H9 (cell line): ENCODE data around the gene LRRC52. TPM values are rescaled to one million over a fixed set of nuclear protein-coding genes. Genes with fewer than 3 reads are reported as not detected.

ENCODE experiments used
- DNase-seq: peaks from one replicate; pipeline ENCODE4 v3.0.0-alpha.2; 2017
- H2AFZ ChIP-seq: one replicate; pipeline ENCODE4 v1.6.1; 2013; ENCODE audit warnings: mild to moderate bottlenecking, low read length, control low read depth, moderate library complexity
- H2AK5ac ChIP-seq: 2 replicates; pipeline ENCODE4 v1.6.1; 2013; ENCODE audit warnings: low read length, control low read depth, mixed read lengths; ENCODE audit not compliant: insufficient read length
- H2BK120ac ChIP-seq: one replicate; pipeline ENCODE4 v1.6.1; 2013; ENCODE audit warnings: low read depth, mild to moderate bottlenecking, low read length, control low read depth, inconsistent platforms; ENCODE audit not compliant: poor library complexity, severe bottlenecking
- H2BK12ac ChIP-seq: 2 replicates; pipeline ENCODE4 v1.6.1; 2013; ENCODE audit warnings: low read length, control low read depth, mixed read lengths, low read depth; ENCODE audit not compliant: insufficient read length
- H2BK15ac ChIP-seq: 2 replicates; pipeline ENCODE4 v1.6.1; 2013; ENCODE audit warnings: low read depth, low read length, control low read depth
- H2BK20ac ChIP-seq: one replicate; pipeline ENCODE4 v1.6.1; 2013; ENCODE audit warnings: low read depth, mild to moderate bottlenecking, low read length, control low read depth, inconsistent platforms; ENCODE audit not compliant: poor library complexity, severe bottlenecking
- H2BK5ac ChIP-seq: 2 replicates; pipeline ENCODE4 v1.6.1; 2013; ENCODE audit warnings: low read length, control low read depth, mixed read lengths; ENCODE audit not compliant: insufficient read length
- H3K14ac ChIP-seq: 2 replicates; pipeline ENCODE4 v1.6.1; 2013; ENCODE audit warnings: low read length, control low read depth; ENCODE audit not compliant: insufficient read depth
- H3K18ac ChIP-seq: 2 replicates; pipeline ENCODE4 v1.6.1; 2013; ENCODE audit warnings: low read depth, mild to moderate bottlenecking, mixed read lengths, low read length, control low read depth; ENCODE audit not compliant: insufficient read length
- H3K23ac ChIP-seq: 2 replicates; pipeline ENCODE4 v1.6.1; 2013; ENCODE audit warnings: low read length, control low read depth, mixed read lengths, low read depth; ENCODE audit not compliant: insufficient read length
- H3K23me2 ChIP-seq: 2 replicates; pipeline ENCODE4 v1.6.1; 2013; ENCODE audit warnings: low read depth, mild to moderate bottlenecking, mixed read lengths, low read length, control low read depth; ENCODE audit not compliant: insufficient read length, poor library complexity, severe bottlenecking
- H3K27ac ChIP-seq: 2 replicates; pipeline ENCODE4 v1.5.1; 2013; ENCODE audit warnings: low read length, control low read depth, mixed read lengths, low read depth; ENCODE audit not compliant: insufficient read length
- H3K27me3 ChIP-seq: 2 replicates; pipeline ENCODE4 v1.6.1; 2013; ENCODE audit warnings: low read length, control low read depth, inconsistent platforms; ENCODE audit not compliant: insufficient read depth
- H3K4ac ChIP-seq: 2 replicates; pipeline ENCODE4 v1.6.1; 2013; ENCODE audit warnings: low read depth, mild to moderate bottlenecking, control low read depth, inconsistent platforms, low read length, moderate library complexity
- H3K4me1 ChIP-seq: 2 replicates; pipeline ENCODE4 v1.6.1; 2013; ENCODE audit warnings: low read length, control low read depth, inconsistent platforms; ENCODE audit not compliant: insufficient read depth
- H3K4me2 ChIP-seq: 2 replicates; pipeline ENCODE4 v1.6.1; 2013; ENCODE audit warnings: low read length, control low read depth, mixed read lengths; ENCODE audit not compliant: insufficient read length, insufficient read depth
- H3K56ac ChIP-seq: 2 replicates; pipeline ENCODE4 v1.6.1; 2013; ENCODE audit warnings: low read depth, mild to moderate bottlenecking, mixed read lengths, low read length, control low read depth; ENCODE audit not compliant: insufficient read length
- H3K79me1 ChIP-seq: 2 replicates; pipeline ENCODE4 v1.6.1; 2013; ENCODE audit warnings: low read depth, mild to moderate bottlenecking, moderate library complexity, low read length, control low read depth, inconsistent platforms; ENCODE audit not compliant: insufficient read depth, poor library complexity, severe bottlenecking
- H3K79me2 ChIP-seq: 2 replicates; pipeline ENCODE4 v1.6.1; 2013; ENCODE audit warnings: low read length, control low read depth, inconsistent platforms; ENCODE audit not compliant: insufficient read depth
- H3K9ac ChIP-seq: 2 replicates; pipeline ENCODE4 v1.6.1; 2013; ENCODE audit warnings: low read length, control low read depth, mixed read lengths; ENCODE audit not compliant: insufficient read length; ENCODE audit errors: extremely low read depth
- H3K9me3 ChIP-seq: one replicate; pipeline ENCODE4 v1.6.1; 2013; ENCODE audit warnings: low read depth, low read length, inconsistent platforms; ENCODE audit not compliant: control insufficient read depth
- H3T11ph ChIP-seq: one replicate; pipeline ENCODE4 v1.6.1; 2013; ENCODE audit warnings: mild to moderate bottlenecking, low read length, control low read depth, inconsistent platforms
- H4K20me1 ChIP-seq: one replicate; pipeline ENCODE4 v1.6.1; 2013; ENCODE audit not compliant: control insufficient read depth, insufficient read length, insufficient read depth
- H4K5ac ChIP-seq: 2 replicates; pipeline ENCODE4 v1.6.1; 2013; ENCODE audit warnings: low read depth, mild to moderate bottlenecking, mixed read lengths, low read length, control low read depth; ENCODE audit not compliant: insufficient read length
- H4K8ac ChIP-seq: replicated peaks from 2 replicates; pipeline ENCODE4 v1.6.1; 2013; ENCODE audit warnings: low read length, control low read depth, mixed read lengths, low read depth; ENCODE audit not compliant: insufficient read length
- H4K91ac ChIP-seq: 2 replicates; pipeline ENCODE4 v1.6.1; 2013; ENCODE audit warnings: low read depth, mild to moderate bottlenecking, moderate library complexity, mixed read lengths, low read length, control low read depth; ENCODE audit not compliant: insufficient read length
- H3K27ac Mint-ChIP-seq, 3 experiments: 2 replicates in 2 of 3; 3 replicates in 1 of 3; pipeline ENCODE4 v1.8.0; 2020 to 2021; ENCODE audit warnings: mixed read lengths in 3 of 3, mild to moderate bottlenecking in 1 of 3, moderate library complexity in 1 of 3
- H3K27me3 Mint-ChIP-seq: 2 replicates; pipeline ENCODE4 v1.8.0; 2021; ENCODE audit warnings: low read depth, mild to moderate bottlenecking, moderate library complexity, mixed read lengths
- H3K36me3 Mint-ChIP-seq, 3 experiments: 2 replicates in 2 of 3; 3 replicates in 1 of 3; pipeline ENCODE4 v1.8.0; 2020 to 2021; ENCODE audit warnings: low read depth in 3 of 3, mixed read lengths in 3 of 3; ENCODE audit not compliant: insufficient read depth in 1 of 3
- H3K4me1 Mint-ChIP-seq, 2 experiments: 2 replicates each; pipeline ENCODE4 v1.8.0; 2020; ENCODE audit warnings: mixed read lengths in 2 of 2
- H3K4me3 Mint-ChIP-seq, 2 experiments: 2 replicates in 1 of 2; 3 replicates in 1 of 2; pipeline ENCODE4 v1.8.0; 2020 to 2021; ENCODE audit warnings: mild to moderate bottlenecking in 2 of 2, mixed read lengths in 2 of 2, moderate library complexity in 1 of 2
- H3K9me3 Mint-ChIP-seq, 2 experiments: 2 replicates in 1 of 2; 3 replicates in 1 of 2; pipeline ENCODE4 v1.8.0; 2020; ENCODE audit warnings: mild to moderate bottlenecking in 2 of 2, mixed read lengths in 2 of 2, moderate library complexity in 1 of 2
- CTCF ChIP-seq: fragments of 200-600 bp; sonication (generic); conservative IDR thresholded peaks from 3 replicates; pipeline ENCODE4 v1.8.0; 2021; ENCODE audit warnings: antibody characterized with exemption, mild to moderate bottlenecking
- WGBS: extraction: QIAGEN DNeasy Blood & Tissue Kit; methylation state at CpG from one replicate; pipeline ENCODE4 v1.1.7; 2013; ENCODE audit warnings: missing lambda C conversion rate, low lambda C conversion rate, mixed read lengths; ENCODE audit not compliant: insufficient read length; ENCODE audit errors: extremely low coverage; 5-methylcytosine and 5-hydroxymethylcytosine counted together
- total RNA-seq: library from RNA; stranded (reverse); gene quantifications from 2 replicates; pipeline ENCODE4 v1.2.1, GENCODE V29; 2021

LRRC52 gene
- total RNA-seq, 1 experiment from 2014 or later: not detected

- Histone ChIP-seq H2AK5ac (no peak overlapping the region), H2AFZ (no peak overlapping the region), H3K18ac (no peak overlapping the region), H2BK15ac (no peak overlapping the region), H2BK20ac (no peak overlapping the region), H2BK5ac (no peak overlapping the region), H4K5ac (no peak overlapping the region), H3K23ac (no peak overlapping the region), H4K91ac (no peak overlapping the region), H3K27ac (no peak overlapping the region), H3K14ac (no peak overlapping the region), H2BK120ac (no peak overlapping the region), H3T11ph (no peak overlapping the region), H4K8ac (no peak overlapping the region), H3K4me1 (no peaks in the 10 kb centered on the region), H2BK12ac (no peak overlapping the region), H3K56ac (no peak overlapping the region), H3K9me3 (no peaks in the 10 kb centered on the region), H3K79me2 (no peaks in the 10 kb centered on the region), H3K27me3 (no peaks in the 10 kb centered on the region), H3K9ac (no peak overlapping the region), H3K23me2 (no peaks in the 10 kb centered on the region), H3K79me1 (no peaks in the 10 kb centered on the region), H3K4ac (no peak overlapping the region), H4K20me1 (no peaks in the 10 kb centered on the region), H3K4me2 (no peak overlapping the region)
- Mint-ChIP-seq H3K27ac (no peak overlapping the region), H3K36me3 (no peaks in the 10 kb centered on the region), H3K4me1 (peaks cover 13 to 18% of the 10 kb centered on the region in 2 experiments), H3K9me3 (no peaks in the 10 kb centered on the region), H3K4me3 (no peak overlapping the region), H3K27me3 (peaks cover 4% of the 10 kb centered on the region)
- DNase-seq: peak; percentile 61
- no CpG with 5 or more reads among the region's 10 CpGs for WGBS
- TF ChIP-seq CTCF: peak; percentile 96
Measured at GRCh38 chr1:165592945-165593823, 49.4 kb downstream of the LRRC52 start.
